BJ (cell line): ENCODE measurements around the gene NKRF. TPM values are rescaled to one million over a fixed set of nuclear protein-coding genes. Genes with fewer than 3 reads are reported as not detected.

Experiments
- CTCF ChIA-PET: fragments of 350-600 bp; formaldehyde crosslinking; extraction: SDS; loops from one replicate; lab custom pipeline; 2021; ENCODE audit warnings: antibody characterized with exemption, inconsistent platforms; lab: Yijun Ruan, JAX
- POLR2A ChIA-PET: fragments of 300-600 bp; sonication (Branson Sonifier 250); formaldehyde crosslinking; extraction: SDS; loops from one replicate; lab custom pipeline; 2021; ENCODE audit warnings: antibody characterized with exemption; lab: Charles Lee
- DNase-seq: peaks from one replicate; pipeline ENCODE4 v3.0.0-alpha.2; 2011; ENCODE audit warnings: low read depth
- H3K27me3 ChIP-seq: 2 replicates; pipeline ENCODE4 v1.6.0; 2011; ENCODE audit warnings: low read length; ENCODE audit not compliant: control insufficient read depth, insufficient read depth
- H3K36me3 ChIP-seq: 2 replicates; pipeline ENCODE4 v1.5.1; 2011; ENCODE audit warnings: low read length; ENCODE audit not compliant: control insufficient read depth, insufficient read depth
- H3K4me3 ChIP-seq: 2 replicates; pipeline ENCODE4 v1.5.1; 2011; ENCODE audit warnings: low read depth, mild to moderate bottlenecking, control low read depth, low read length
- polyA minus RNA-seq: library from RNA; depleted of rRNA, polyadenylated mRNA; stranded (reverse); fragments of >200 nt; gene quantifications from 2 replicates; pipeline ENCODE4 v1.2.3, GENCODE V29; 2011; rRNA and poly(A)+ RNA removed
- polyA plus RNA-seq: library from polyadenylated mRNA; depleted of rRNA; stranded (reverse); fragments of >200 nt; gene quantifications from 2 replicates; pipeline ENCODE4 v1.2.3, GENCODE V29; 2011; rRNA removed
- TF ChIP-seq, protein P1 (sequence below): IDR thresholded peaks from 2 replicates; pipeline ENCODE4 v1.5.1; 2011; ENCODE audit warnings: low read depth, mild to moderate bottlenecking, control low read depth, inconsistent platforms, low read length, moderate library complexity; ENCODE audit not compliant: insufficient read depth

Gene NKRF
- polyA plus RNA-seq: 2.2 and 3.5 TPM in 2 replicates
- 1.9 and 2.4 TPM in 2 replicates for polyA minus RNA-seq

DNA sequence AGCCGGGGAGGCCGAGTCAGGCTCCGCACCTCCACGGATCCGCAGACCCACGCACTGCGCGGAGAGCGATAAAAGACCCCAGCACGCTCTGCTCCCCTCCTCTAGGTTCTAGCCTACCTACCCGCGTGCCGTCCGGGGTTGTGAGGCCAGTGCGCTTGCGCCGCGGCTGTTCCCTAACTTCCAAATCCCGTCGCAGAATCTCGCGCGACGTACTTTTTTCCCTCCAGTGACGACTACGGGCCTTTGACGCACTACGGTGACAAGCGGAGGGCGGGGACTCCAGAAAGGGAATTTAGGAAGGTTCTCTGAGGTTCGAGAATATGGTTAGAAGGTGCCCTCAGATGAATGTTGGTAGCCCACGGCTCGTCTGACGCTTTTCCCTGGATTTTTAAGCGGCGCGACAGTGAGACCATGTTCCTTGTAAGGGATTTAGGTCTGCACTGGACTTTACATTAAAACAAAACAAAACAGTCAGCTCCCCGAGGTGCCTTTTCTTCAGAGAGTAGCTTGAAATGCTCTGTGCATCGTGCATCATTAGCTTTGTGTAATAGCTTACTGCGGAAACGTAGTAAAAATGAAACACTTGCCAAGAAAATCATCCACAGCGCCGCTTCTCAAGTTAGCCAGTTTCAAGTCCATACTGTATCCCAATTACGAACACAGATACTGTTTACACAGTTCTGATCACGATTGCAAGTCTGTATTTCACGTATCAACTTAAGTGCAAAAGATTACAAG is at the start of gene NKRF:
Gene NKRF (minus strand): TSS at position 145 of the 738 bp plus-strand sequence.
- peak; percentile 51 for DNase-seq
- H3K27me3 ChIP-seq: no peaks in the 10 kb centered on the region
- TF ChIP-seq, protein P1, sequence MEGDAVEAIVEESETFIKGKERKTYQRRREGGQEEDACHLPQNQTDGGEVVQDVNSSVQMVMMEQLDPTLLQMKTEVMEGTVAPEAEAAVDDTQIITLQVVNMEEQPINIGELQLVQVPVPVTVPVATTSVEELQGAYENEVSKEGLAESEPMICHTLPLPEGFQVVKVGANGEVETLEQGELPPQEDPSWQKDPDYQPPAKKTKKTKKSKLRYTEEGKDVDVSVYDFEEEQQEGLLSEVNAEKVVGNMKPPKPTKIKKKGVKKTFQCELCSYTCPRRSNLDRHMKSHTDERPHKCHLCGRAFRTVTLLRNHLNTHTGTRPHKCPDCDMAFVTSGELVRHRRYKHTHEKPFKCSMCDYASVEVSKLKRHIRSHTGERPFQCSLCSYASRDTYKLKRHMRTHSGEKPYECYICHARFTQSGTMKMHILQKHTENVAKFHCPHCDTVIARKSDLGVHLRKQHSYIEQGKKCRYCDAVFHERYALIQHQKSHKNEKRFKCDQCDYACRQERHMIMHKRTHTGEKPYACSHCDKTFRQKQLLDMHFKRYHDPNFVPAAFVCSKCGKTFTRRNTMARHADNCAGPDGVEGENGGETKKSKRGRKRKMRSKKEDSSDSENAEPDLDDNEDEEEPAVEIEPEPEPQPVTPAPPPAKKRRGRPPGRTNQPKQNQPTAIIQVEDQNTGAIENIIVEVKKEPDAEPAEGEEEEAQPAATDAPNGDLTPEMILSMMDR: no peak
- peak within 1 kb of the TSS; percentile 75 for H3K4me3 ChIP-seq
- CTCF ChIA-PET: interaction anchor here (0.5 to 1.5 kb wide), 2 partner anchors 12 to 123 kb away, joined by 3 to 4 read pairs; no protein-coding TSS in a partner anchor
- no peaks in the 10 kb centered on the region for H3K36me3 ChIP-seq
- POLR2A ChIA-PET: interaction anchor here (0.5 to 1.4 kb wide), 2 partner anchors 32 to 185 kb away, joined by 3 read pairs; partner anchors contain the start of gene RPL39

DNA sequence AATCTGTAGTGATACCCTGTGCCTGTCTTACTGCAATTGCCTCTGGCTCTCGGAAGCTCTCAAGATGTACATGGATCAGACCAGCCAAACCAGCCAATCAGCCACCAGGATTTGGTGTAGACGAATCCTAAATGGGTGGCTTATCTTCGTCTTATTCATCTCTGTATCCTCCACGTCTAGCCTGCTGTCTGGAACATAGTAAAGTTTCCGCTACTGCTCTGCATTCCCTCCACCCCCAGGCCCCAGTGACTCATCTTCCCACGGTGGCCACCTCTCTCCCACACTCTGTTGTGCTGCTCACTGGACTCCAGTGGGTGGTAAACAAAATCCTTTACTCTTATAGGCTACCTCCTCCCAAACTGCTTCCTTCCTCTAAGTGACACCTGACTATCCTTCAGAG is 48.9 kb upstream of the NKRF start:
- CTCF ChIA-PET: interaction anchor here (1.0 to 2.4 kb wide), 2 partner anchors 22 to 75 kb away, joined by 3 to 12 read pairs; no protein-coding TSS in a partner anchor
- Histone ChIP-seq H3K4me3 (no peak overlapping the region), H3K36me3 (peaks cover 2% of the 10 kb centered on the region; the same call in 1 of the 2 replicates), H3K27me3 (no peaks in the 10 kb centered on the region)
- TF ChIP-seq, protein P1: no peak
- DNase-seq: peak; percentile 44
- POLR2A ChIA-PET: no interaction called here

DNA sequence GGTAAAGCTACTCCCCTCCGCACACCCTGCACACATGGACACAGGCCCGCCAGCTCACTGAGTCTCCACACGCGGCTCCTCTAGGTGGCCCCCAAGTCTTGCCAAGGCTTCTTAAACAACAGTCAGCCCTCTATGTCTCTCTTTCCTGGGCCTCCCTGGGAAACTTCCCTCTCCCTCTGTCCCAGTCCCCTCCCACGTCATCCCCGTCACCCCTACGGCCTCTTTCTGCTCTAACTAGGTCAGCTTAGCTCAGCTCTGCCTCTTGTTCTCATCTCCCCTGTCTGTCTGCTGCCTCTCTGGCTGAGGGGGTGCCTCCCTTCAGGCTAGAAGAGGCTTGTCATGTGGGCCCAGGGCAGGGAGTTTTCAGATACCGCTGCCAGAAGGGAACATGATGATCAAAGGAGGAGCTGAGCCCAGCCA is 47.9 kb upstream of the NKRF start:
- no peak overlapping the region for H3K4me3 ChIP-seq
- H3K27me3 ChIP-seq: no peaks in the 10 kb centered on the region
- H3K36me3 ChIP-seq: peaks cover 2% of the 10 kb centered on the region; the same call in 1 of the 2 replicates
- ChIA-PET CTCF (interaction anchor here (0.6 to 2.4 kb wide), 4 partner anchors 19 to 165 kb away, joined by 3 to 12 read pairs (median 3); no protein-coding TSS in a partner anchor), POLR2A (interaction anchor here (0.6 kb wide), 1 partner anchor 14 kb away, joined by 3 read pairs; no protein-coding TSS in a partner anchor)
- no peak for DNase-seq
- TF ChIP-seq, protein P1: peak; percentile 30; the same call in 1 of the 2 replicates

DNA sequence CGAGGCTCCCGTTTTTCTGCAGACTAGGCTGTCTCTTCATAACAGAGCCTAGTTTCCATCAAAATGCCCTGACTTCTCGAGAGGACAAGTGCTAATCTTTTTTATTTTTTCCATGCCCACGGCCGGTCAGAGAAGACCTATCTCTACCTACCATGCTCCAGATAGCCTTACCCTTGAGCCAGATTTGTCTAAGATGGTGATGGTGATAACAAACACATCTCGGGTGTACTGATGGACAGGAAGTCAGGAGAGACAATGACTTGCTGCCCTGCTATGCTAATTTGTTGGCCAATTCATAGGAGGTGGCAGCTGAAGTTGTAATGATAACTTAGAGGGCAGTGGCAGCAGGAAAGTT is 42.2 kb upstream of the NKRF start:
- ChIA-PET CTCF (no interaction called here), POLR2A (no interaction called here)
- Histone ChIP-seq H3K36me3 (peaks cover 2% of the 10 kb centered on the region; the same call in 1 of the 2 replicates), H3K4me3 (no peak overlapping the region), H3K27me3 (no peaks in the 10 kb centered on the region)
- TF ChIP-seq, protein P1: no peak
- DNase-seq: no peak
